ENCODE measurements around the gene OSER1.
A peak's percentile ranks its signal among the peaks of the same experiment; 100 is the strongest.

The OSER1 gene

DNA sequence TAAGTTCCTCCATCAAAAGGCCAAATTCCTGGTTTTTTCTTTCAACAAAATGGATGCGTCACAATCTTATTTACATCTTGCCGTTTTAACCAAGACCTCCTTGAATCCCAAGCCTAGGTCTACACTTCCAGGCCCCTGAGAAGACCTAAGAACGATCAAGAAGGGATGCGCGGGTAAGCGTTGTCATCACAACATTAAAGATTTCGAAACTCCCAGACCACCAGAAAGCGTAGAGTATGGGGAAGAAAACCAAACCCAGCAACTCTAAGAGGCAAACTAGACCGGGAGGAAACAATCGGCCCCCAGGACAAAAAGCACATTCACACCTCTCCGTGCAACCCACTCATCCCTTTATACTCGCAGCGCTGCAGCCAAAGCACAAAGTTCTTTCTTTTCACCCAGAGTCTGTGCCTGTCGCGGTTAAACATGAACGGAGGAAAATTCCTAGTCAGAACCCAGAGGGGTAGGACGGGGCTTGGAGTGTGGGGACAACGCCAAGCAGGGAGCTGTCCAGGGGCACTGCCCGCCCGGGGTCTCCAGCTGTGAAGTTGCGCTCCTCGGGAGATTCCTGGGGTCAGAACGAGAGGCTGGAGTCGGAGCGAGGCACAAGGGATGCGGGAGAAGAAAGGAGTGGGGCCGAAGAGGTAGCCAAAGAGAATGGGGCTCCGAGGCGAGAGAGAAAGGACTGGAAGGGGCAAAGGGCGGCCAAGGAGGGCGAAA lies 725 bp downstream of the OSER1 start:
- Histone ChIP-seq H3K79me2 (peaks cover 29% of the 10 kb centered on the region), H3K27me3 (ENCODE audit: control insufficient read depth, insufficient read depth, low read length) (no peaks in the 10 kb centered on the region), H2AFZ (peak overlapping the region; percentile 45), H3K36me3 (ENCODE audit: control insufficient read depth, insufficient read depth, low read length) (no peaks in the 10 kb centered on the region), H3K27ac (peak overlapping the region; percentile 94), H3K9me3 (ENCODE audit: control insufficient read depth, low read length) (no peaks in the 10 kb centered on the region), H3K4me3 (ENCODE audit: low read depth, low read length) (peak overlapping the region; percentile 89), H3K9ac (peak overlapping the region; percentile 81), H3K4me1 (no peaks in the 10 kb centered on the region), H3K4me2 (ENCODE audit: low read length) (peak overlapping the region; percentile 75)
- TF ChIP-seq, protein P1, sequence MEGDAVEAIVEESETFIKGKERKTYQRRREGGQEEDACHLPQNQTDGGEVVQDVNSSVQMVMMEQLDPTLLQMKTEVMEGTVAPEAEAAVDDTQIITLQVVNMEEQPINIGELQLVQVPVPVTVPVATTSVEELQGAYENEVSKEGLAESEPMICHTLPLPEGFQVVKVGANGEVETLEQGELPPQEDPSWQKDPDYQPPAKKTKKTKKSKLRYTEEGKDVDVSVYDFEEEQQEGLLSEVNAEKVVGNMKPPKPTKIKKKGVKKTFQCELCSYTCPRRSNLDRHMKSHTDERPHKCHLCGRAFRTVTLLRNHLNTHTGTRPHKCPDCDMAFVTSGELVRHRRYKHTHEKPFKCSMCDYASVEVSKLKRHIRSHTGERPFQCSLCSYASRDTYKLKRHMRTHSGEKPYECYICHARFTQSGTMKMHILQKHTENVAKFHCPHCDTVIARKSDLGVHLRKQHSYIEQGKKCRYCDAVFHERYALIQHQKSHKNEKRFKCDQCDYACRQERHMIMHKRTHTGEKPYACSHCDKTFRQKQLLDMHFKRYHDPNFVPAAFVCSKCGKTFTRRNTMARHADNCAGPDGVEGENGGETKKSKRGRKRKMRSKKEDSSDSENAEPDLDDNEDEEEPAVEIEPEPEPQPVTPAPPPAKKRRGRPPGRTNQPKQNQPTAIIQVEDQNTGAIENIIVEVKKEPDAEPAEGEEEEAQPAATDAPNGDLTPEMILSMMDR (IDR thresholded peaks at IDR 0.05) = no peak

DNA sequence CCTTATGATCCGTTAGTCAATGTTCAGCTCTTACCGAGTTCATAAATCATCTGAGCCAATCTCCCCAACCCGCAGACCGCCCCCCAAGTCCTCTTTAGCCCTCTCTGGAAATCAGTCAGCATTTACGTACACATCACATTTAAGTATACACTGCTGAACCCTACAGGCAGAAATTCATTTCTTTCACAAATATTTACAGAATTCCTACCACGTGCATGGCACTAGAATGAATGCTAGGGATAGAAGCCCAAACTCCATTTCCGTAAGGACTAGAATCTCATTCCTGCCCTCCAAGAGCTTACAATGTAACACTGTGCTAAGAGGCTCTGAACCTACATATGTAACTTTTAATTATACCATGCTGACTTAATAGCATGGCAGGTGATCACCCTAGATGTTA lies 1.8 kb downstream of the OSER1 start:
- Histone ChIP-seq H3K27ac (no peak overlapping the region), H3K27me3 (ENCODE audit: control insufficient read depth, insufficient read depth, low read length) (no peaks in the 10 kb centered on the region), H2AFZ (no peak overlapping the region), H3K4me1 (no peaks in the 10 kb centered on the region), H3K9me3 (ENCODE audit: control insufficient read depth, low read length) (no peaks in the 10 kb centered on the region), H3K79me2 (peaks cover 26% of the 10 kb centered on the region), H3K36me3 (ENCODE audit: control insufficient read depth, insufficient read depth, low read length) (no peaks in the 10 kb centered on the region), H3K4me3 (ENCODE audit: low read depth, low read length) (no peak overlapping the region), H3K4me2 (ENCODE audit: low read length) (peak overlapping the region; percentile 75), H3K9ac (no peak overlapping the region)
- TF ChIP-seq, protein P1 (IDR thresholded peaks at IDR 0.05) = no peak

DNA sequence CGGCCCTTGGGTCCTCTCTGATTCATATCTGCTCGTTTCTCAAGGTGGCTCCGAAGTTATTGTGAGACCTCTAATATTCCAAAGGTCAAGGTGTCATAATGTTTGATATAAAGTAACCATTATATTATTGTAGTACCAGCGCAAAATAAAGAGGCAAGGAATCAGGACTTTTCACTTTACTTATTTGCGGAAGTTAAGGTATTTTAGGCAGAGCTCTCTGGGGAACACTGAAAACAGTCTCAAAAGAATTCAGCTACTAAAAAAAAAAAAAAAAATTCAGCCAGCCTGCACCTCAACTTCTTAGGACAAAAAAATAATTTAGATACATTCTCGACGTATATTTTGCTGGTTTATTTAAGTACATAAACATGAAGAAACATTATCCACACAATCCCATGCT lies 2.4 kb downstream of the OSER1 start:
- H3K36me3 ChIP-seq (ENCODE audit: control insufficient read depth, insufficient read depth, low read length) = no peaks in the 10 kb centered on the region
- no peaks in the 10 kb centered on the region for H3K27me3 ChIP-seq (ENCODE audit: control insufficient read depth, insufficient read depth, low read length)
- no peak overlapping the region for H3K27ac ChIP-seq
- no peak overlapping the region for H3K4me2 ChIP-seq (ENCODE audit: low read length)
- no peaks in the 10 kb centered on the region for H3K4me1 ChIP-seq
- no peak overlapping the region for H3K4me3 ChIP-seq (ENCODE audit: low read depth, low read length)
- no peaks in the 10 kb centered on the region for H3K9me3 ChIP-seq (ENCODE audit: control insufficient read depth, low read length)
- TF ChIP-seq, protein P1 (IDR thresholded peaks at IDR 0.05) = no peak
- peaks cover 28% of the 10 kb centered on the region for H3K79me2 ChIP-seq
- H2AFZ ChIP-seq = no peak overlapping the region
- H3K9ac ChIP-seq = no peak overlapping the region

DNA sequence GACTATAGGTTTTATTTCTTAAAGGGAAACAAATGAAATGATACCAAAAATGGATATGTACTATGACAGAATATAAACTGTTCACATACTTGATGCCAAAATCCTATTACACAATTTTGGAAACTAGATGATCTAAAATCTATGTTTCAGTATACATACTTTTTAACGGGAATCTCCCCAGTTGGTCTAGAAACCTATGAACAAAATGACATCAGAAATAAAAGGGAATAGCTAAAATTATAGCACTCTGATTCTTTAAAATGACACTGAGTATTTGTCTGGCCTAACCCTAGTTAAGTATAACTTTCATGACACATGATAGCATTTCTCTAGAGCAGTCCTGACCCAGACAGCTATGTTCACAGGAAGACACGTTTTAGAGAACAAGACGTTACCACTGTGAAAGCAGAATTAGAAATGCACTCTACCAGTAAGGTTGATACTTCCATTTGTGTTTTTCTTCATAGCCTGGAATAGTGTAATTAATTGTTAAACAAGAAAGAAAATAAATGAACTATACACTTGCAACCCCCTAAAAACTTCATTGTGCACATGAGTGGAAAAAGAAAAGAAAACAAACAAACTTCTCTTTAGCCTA lies 3.3 kb downstream of the OSER1 start:
- Histone ChIP-seq H3K4me1 (no peaks in the 10 kb centered on the region), H3K4me3 (ENCODE audit: low read depth, low read length) (no peak overlapping the region), H3K79me2 (peaks cover 31% of the 10 kb centered on the region), H3K36me3 (ENCODE audit: control insufficient read depth, insufficient read depth, low read length) (no peaks in the 10 kb centered on the region), H3K27me3 (ENCODE audit: control insufficient read depth, insufficient read depth, low read length) (no peaks in the 10 kb centered on the region), H3K9ac (no peak overlapping the region), H3K9me3 (ENCODE audit: control insufficient read depth, low read length) (no peaks in the 10 kb centered on the region), H2AFZ (no peak overlapping the region), H3K4me2 (ENCODE audit: low read length) (no peak overlapping the region), H3K27ac (no peak overlapping the region)
- TF ChIP-seq, protein P1 (IDR thresholded peaks at IDR 0.05) = no peak

DNA sequence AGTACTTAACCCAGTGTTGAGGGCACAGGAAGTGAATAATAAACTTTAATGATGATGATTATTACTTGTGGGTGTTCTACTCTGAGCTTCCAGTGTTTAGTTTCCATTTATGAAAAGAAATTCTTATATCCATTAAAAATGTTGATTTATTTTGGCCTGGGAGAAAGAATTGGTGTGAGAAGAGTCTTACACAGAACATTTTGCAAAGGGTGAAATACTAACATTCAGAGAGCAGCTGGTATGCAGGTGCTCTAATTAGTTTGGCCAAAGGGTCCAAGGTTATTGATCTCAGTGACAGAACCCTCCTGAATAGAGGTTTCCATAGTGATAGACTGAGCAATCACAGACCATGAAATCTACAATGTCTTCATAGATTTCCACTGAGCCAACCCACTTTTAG lies 4.4 kb downstream of the OSER1 start:
- Histone ChIP-seq H3K36me3 (ENCODE audit: control insufficient read depth, insufficient read depth, low read length) (no peaks in the 10 kb centered on the region), H2AFZ (no peak overlapping the region), H3K9ac (no peak overlapping the region), H3K27me3 (ENCODE audit: control insufficient read depth, insufficient read depth, low read length) (no peaks in the 10 kb centered on the region), H3K4me1 (no peaks in the 10 kb centered on the region), H3K9me3 (ENCODE audit: control insufficient read depth, low read length) (no peaks in the 10 kb centered on the region), H3K4me3 (ENCODE audit: low read depth, low read length) (no peak overlapping the region), H3K4me2 (ENCODE audit: low read length) (no peak overlapping the region), H3K27ac (no peak overlapping the region), H3K79me2 (peaks cover 35% of the 10 kb centered on the region)
- TF ChIP-seq, protein P1 (IDR thresholded peaks at IDR 0.05) = no peak
